IMR-90 (cell line): ENCODE results near the gene BRME1. TPM values are rescaled to one million over a fixed set of nuclear protein-coding genes. Genes with fewer than 3 reads are reported as not detected.

Source experiments
- ATAC-seq: fragments of 200-7000 bp; cut with Tn5 transposase; 2 replicates; pipeline ENCODE4 v1.9.1; 2020; ENCODE audit warnings: low read depth, mild to moderate bottlenecking, moderate library complexity
- BruUV-seq: library from RNA; stranded (reverse); fragments of 400-500 nt; replicated peaks from 2 replicates; lab custom pipeline; 2021; lab: Mats Ljungman, UMichigan
- CTCF ChIA-PET: fragments of 300-600 bp; formaldehyde crosslinking; extraction: SDS; loops from one replicate; lab custom pipeline; 2021; ENCODE audit warnings: antibody characterized with exemption; lab: Yijun Ruan, JAX
- POLR2A ChIA-PET: fragments of 300-600 bp; sonication (Branson Sonifier 250); formaldehyde crosslinking; loops from one replicate; lab custom pipeline; 2022; ENCODE audit warnings: antibody characterized with exemption; ENCODE audit not compliant: unreplicated experiment; lab: Charles Lee
- DNase-seq: peaks from one replicate; pipeline ENCODE4 v3.0.0; 2013
- H2AFZ ChIP-seq: replicated peaks from 2 replicates; pipeline ENCODE3; 2013; ENCODE audit warnings: low read length, mild to moderate bottlenecking; ENCODE audit not compliant: poor library complexity
- H2AK5ac ChIP-seq: 2 replicates; pipeline ENCODE4 v1.6.1; 2013; ENCODE audit warnings: low read depth, low read length, inconsistent platforms
- H2AK9ac ChIP-seq: replicated peaks from 2 replicates; pipeline ENCODE3; 2013; ENCODE audit warnings: mild to moderate bottlenecking, low read depth, low read length, moderate library complexity; ENCODE audit not compliant: poor library complexity
- H2BK120ac ChIP-seq: 2 replicates; pipeline ENCODE4 v1.6.1; 2013; ENCODE audit warnings: low read depth, low read length, inconsistent platforms
- H2BK15ac ChIP-seq: 3 replicates; pipeline ENCODE4 v1.6.1; 2013; ENCODE audit warnings: low read depth, low read length, inconsistent platforms
- H2BK20ac ChIP-seq: 2 replicates; pipeline ENCODE4 v1.6.1; 2013; ENCODE audit warnings: low read depth, mild to moderate bottlenecking, inconsistent platforms, low read length, moderate library complexity
- H2BK5ac ChIP-seq: 2 replicates; pipeline ENCODE4 v1.6.1; 2013; ENCODE audit warnings: mild to moderate bottlenecking, low read depth, low read length, inconsistent platforms; ENCODE audit not compliant: poor library complexity, severe bottlenecking
- H3K14ac ChIP-seq: replicated peaks from 2 replicates; pipeline ENCODE4 v1.6.1; 2013; ENCODE audit warnings: low read depth, low read length, inconsistent platforms
- H3K18ac ChIP-seq: 2 replicates; pipeline ENCODE4 v1.6.1; 2013; ENCODE audit warnings: low read depth, low read length, control low read depth
- H3K23ac ChIP-seq: 2 replicates; pipeline ENCODE4 v1.6.1; 2013; ENCODE audit warnings: low read depth, low read length, inconsistent platforms
- H3K27ac ChIP-seq: 2 replicates; pipeline ENCODE4 v1.5.1; 2013; ENCODE audit warnings: mild to moderate bottlenecking, control low read depth, low read length; ENCODE audit not compliant: insufficient read depth
- H3K27me3 ChIP-seq: 2 replicates; pipeline ENCODE4 v1.6.1; 2013; ENCODE audit warnings: low read length; ENCODE audit not compliant: control insufficient read depth, insufficient read depth
- H3K36me3 ChIP-seq: 2 replicates; pipeline ENCODE4 v1.6.1; 2013; ENCODE audit warnings: low read length, mixed read lengths; ENCODE audit not compliant: control insufficient read depth, insufficient read depth
- H3K4ac ChIP-seq: 2 replicates; pipeline ENCODE4 v1.6.1; 2013; ENCODE audit warnings: low read depth, low read length, inconsistent platforms
- H3K4me1 ChIP-seq: 2 replicates; pipeline ENCODE4 v1.6.1; 2013; ENCODE audit warnings: low read length, mixed read lengths; ENCODE audit not compliant: control insufficient read depth, insufficient read depth
- H3K4me2 ChIP-seq: 2 replicates; pipeline ENCODE4 v1.6.1; 2013; ENCODE audit warnings: low read depth, mild to moderate bottlenecking, control low read depth, low read length, moderate library complexity
- H3K4me3 ChIP-seq: 2 replicates; pipeline ENCODE4 v1.5.1; 2013; ENCODE audit warnings: low read depth, mild to moderate bottlenecking, control low read depth, low read length, moderate library complexity; ENCODE audit not compliant: insufficient read depth
- H3K56ac ChIP-seq: 2 replicates; pipeline ENCODE4 v1.6.1; 2013; ENCODE audit warnings: low read length, inconsistent platforms; ENCODE audit not compliant: insufficient read depth; ENCODE audit errors: extremely low read depth
- H3K79me1 ChIP-seq, 2 experiments: 2 replicates each; pipeline ENCODE4 v1.6.1; 2013; ENCODE audit warnings: low read length in 2 of 2, inconsistent platforms in 1 of 2, low read depth in 1 of 2
- H3K9ac ChIP-seq: 2 replicates; pipeline ENCODE4 v1.6.1; 2013; ENCODE audit warnings: low read depth, low read length, control low read depth
- H3K9me1 ChIP-seq: 2 replicates; pipeline ENCODE4 v1.6.1; 2013; ENCODE audit warnings: low read length, inconsistent platforms; ENCODE audit not compliant: insufficient read depth
- H3K9me3 ChIP-seq: 2 replicates; pipeline ENCODE4 v1.6.1; 2013; ENCODE audit warnings: low read length; ENCODE audit not compliant: control insufficient read depth, insufficient read depth
- H4K20me1 ChIP-seq: 2 replicates; pipeline ENCODE4 v1.6.1; 2013; ENCODE audit warnings: low read length, inconsistent platforms; ENCODE audit not compliant: insufficient read depth
- H4K5ac ChIP-seq: 2 replicates; pipeline ENCODE4 v1.6.1; 2013; ENCODE audit warnings: mild to moderate bottlenecking, low read depth, low read length, control low read depth
- H4K8ac ChIP-seq, 2 experiments: 2 replicates each; pipeline ENCODE4 v1.6.1; 2013; ENCODE audit warnings: low read depth in 2 of 2, low read length in 2 of 2, control low read depth in 1 of 2, inconsistent platforms in 1 of 2
- H4K91ac ChIP-seq: 2 replicates; pipeline ENCODE4 v1.6.1; 2013; ENCODE audit warnings: low read depth, low read length, inconsistent platforms; ENCODE audit not compliant: insufficient read depth
- BHLHE40 ChIP-seq: fragments of 150-350 bp; IDR thresholded peaks from 2 replicates; pipeline ENCODE4 v1.6.1; 2016; ENCODE audit warnings: mild to moderate bottlenecking, low read depth, low read length
- CEBPB ChIP-seq: IDR thresholded peaks from 2 replicates; pipeline ENCODE4 v1.6.1; 2012; ENCODE audit warnings: low read depth, low read length, improper control_type of control experiment
- CHD1 ChIP-seq: IDR thresholded peaks from 2 replicates; pipeline ENCODE4 v1.6.1; 2012; ENCODE audit warnings: low read depth, low read length, improper control_type of control experiment
- FOS ChIP-seq: fragments of 150-350 bp; IDR thresholded peaks from 2 replicates; pipeline ENCODE4 v1.6.1; 2016; ENCODE audit warnings: low read depth, low read length
- MAFK ChIP-seq: IDR thresholded peaks from 2 replicates; pipeline ENCODE4 v1.6.1; 2012; ENCODE audit warnings: low read depth, low read length, improper control_type of control experiment
- MAZ ChIP-seq: IDR thresholded peaks from 2 replicates; pipeline ENCODE4 v1.6.1; 2012; ENCODE audit warnings: low read depth, mild to moderate bottlenecking, low read length, improper control_type of control experiment, moderate library complexity, borderline replicate concordance
- MXI1 ChIP-seq: IDR thresholded peaks from 2 replicates; pipeline ENCODE4 v1.6.1; 2012; ENCODE audit warnings: low read depth, mild to moderate bottlenecking, low read length, moderate library complexity, borderline replicate concordance
- NFE2L2 ChIP-seq: fragments of 150-350 bp; IDR thresholded peaks from 2 replicates; pipeline ENCODE4 v1.6.1; 2016; ENCODE audit warnings: low read depth, mild to moderate bottlenecking, low read length
- POLR2A ChIP-seq: IDR thresholded peaks from 2 replicates; pipeline ENCODE4 v1.6.1; 2012; ENCODE audit warnings: mild to moderate bottlenecking, low read depth, low read length
- RAD21 ChIP-seq: IDR thresholded peaks from 2 replicates; pipeline ENCODE4 v1.6.1; 2012; ENCODE audit warnings: low read length, improper control_type of control experiment
- RFX5 ChIP-seq: IDR thresholded peaks from 2 replicates; pipeline ENCODE4 v1.8.0; 2012; ENCODE audit warnings: low read depth, mild to moderate bottlenecking, low read length, moderate library complexity
- SMC3 ChIP-seq: fragments of 150-350 bp; IDR thresholded peaks from 2 replicates; pipeline ENCODE4 v1.6.1; 2016; ENCODE audit warnings: low read depth, mild to moderate bottlenecking, antibody characterized with exemption, low read length, moderate library complexity
- WGBS, 2 experiments: methylation state at CpG; one replicate each; pipeline versions ENCODE4 v1.1.5 to v1.1.7; 2013; ENCODE audit warnings: missing lambda C conversion rate in 2 of 2; ENCODE audit not compliant: insufficient read length in 1 of 2; ENCODE audit errors: extremely low coverage in 2 of 2; 5-methylcytosine and 5-hydroxymethylcytosine counted together
- dilution Hi-C: fragments of 300-500 bp; cut with HindIII; formaldehyde crosslinking; loops from one replicate; pipeline ENCODE4 v1.14.3; 2018; ENCODE audit warnings: low sequenced_read_pairs; ENCODE audit not compliant: unreplicated experiment
- in situ Hi-C: fragments of 300-500 bp; cut with MboI; formaldehyde crosslinking; loops from 3 replicates; pipeline ENCODE4 v1.14.3; 2019; ENCODE audit warnings: low sequenced_read_pairs, inconsistent platforms, mixed read lengths
- intact Hi-C: fragments of 100-400 bp; cut with micrococcal nuclease; formaldehyde crosslinking; loops from 2 replicates; pipeline ENCODE4 v1.10.0; 2022
- polyA plus RNA-seq, 3 experiments: library from polyadenylated mRNA; depleted of rRNA; stranded (reverse); fragments of >200 nt; gene quantifications; 2 replicates each; pipeline ENCODE4 v1.2.3, GENCODE V29; 2012; ENCODE audit warnings: low replicate concordance in 1 of 3
- total RNA-seq: library from RNA; depleted of rRNA; stranded (reverse); fragments of >200 nt; gene quantifications from 2 replicates; pipeline ENCODE4 v1.2.3, GENCODE V29; 2012
- TF ChIP-seq, protein P1 (sequence below): fragments of 150-350 bp; IDR thresholded peaks from 2 replicates; pipeline ENCODE4 v1.6.1; 2017; ENCODE audit warnings: mild to moderate bottlenecking, antibody characterized with exemption, low read length, low read depth
- TF ChIP-seq, protein P2 (sequence below): fragments of 150-350 bp; IDR thresholded peaks from 2 replicates; pipeline ENCODE4 v1.6.1; 2016; ENCODE audit warnings: low read depth, mild to moderate bottlenecking, low read length, moderate library complexity, borderline replicate concordance
- TF ChIP-seq, protein P3 (sequence below): conservative IDR thresholded peaks from 2 replicates; pipeline ENCODE4 v1.5.1; 2012; ENCODE audit warnings: mild to moderate bottlenecking, low read depth, low read length, improper control_type of control experiment

Gene BRME1
- total and polyA plus RNA-seq, 2 of the 4 experiments (the other 2 are of a cell fraction): 0.18 to 0.38 TPM

- no peaks in the 10 kb centered on the region for H4K20me1 ChIP-seq
- H3K4ac ChIP-seq: peak overlapping the region; percentile 80; the same call in 1 of the 2 replicates
- H2BK5ac ChIP-seq: no peak overlapping the region
- DNase-seq (peak; percentile 27), ATAC-seq (no peak)
- no peak overlapping the region for H3K27ac ChIP-seq
- H2AK9ac ChIP-seq: peak overlapping the region; percentile 52
- BruUV-seq: no TSS peak
- intact Hi-C loops (loop anchor here (2.0 to 10.0 kb wide), 4 partner anchors 72 to 604 kb away; partner anchors contain the start of genes ASF1B and DCAF15), dilution Hi-C loops (no loop called here), in situ Hi-C loops (loop anchor here (5.0 to 25.0 kb wide), 3 partner anchors 191 to 594 kb away; partner anchors contain the start of genes MISP3 and PTGER1)
- 13% methylated on average over 4 of the region's 12 CpGs; no CpG with 5 or more reads in 1 of the 2 experiments for WGBS, 2 experiments
- H3K27me3 ChIP-seq: peaks cover 2% of the 10 kb centered on the region; the same call in 1 of the 2 replicates
- H2AFZ ChIP-seq: peak overlapping the region; percentile 84
- H4K8ac ChIP-seq: peak overlapping the region; percentile 61 to 93; a peak in 3 of 4 replicates
- peak overlapping the region; percentile 38 for H3K18ac ChIP-seq
- 0 out of 3 replicates have a peak overlapping the region, but pooled peaks have one; percentile 61 for H2BK15ac ChIP-seq
- H4K91ac ChIP-seq: peak overlapping the region; percentile 76; the same call in 1 of the 2 replicates
- no peak overlapping the region for H3K23ac ChIP-seq
- H2BK120ac ChIP-seq: 0 out of 2 replicates have a peak overlapping the region, but pooled peaks have one; percentile 9
- H3K36me3 ChIP-seq: no peaks in the 10 kb centered on the region
- no peak overlapping the region for H3K4me2 ChIP-seq
- H3K79me1 ChIP-seq: no peaks in the 10 kb centered on the region
- no peaks in the 10 kb centered on the region for H3K9me3 ChIP-seq
- ChIA-PET CTCF (interaction anchor here (1.2 kb wide), 1 partner anchor 57 kb away, joined by 3 read pairs; the partner anchor contains the start of gene PODNL1), POLR2A (no interaction called here)
- H3K9ac ChIP-seq: no peak overlapping the region
- 0 out of 2 replicates have a peak overlapping the region, but pooled peaks have one; percentile 33 for H3K14ac ChIP-seq
- H3K56ac ChIP-seq: no peak overlapping the region
- H2BK20ac ChIP-seq: 0 out of 2 replicates have a peak overlapping the region, but pooled peaks have one; percentile 14
- peak overlapping the region; percentile 88; the same call in 1 of the 2 replicates for H2AK5ac ChIP-seq
- H4K5ac ChIP-seq: peak overlapping the region; percentile 90
- H3K4me1 ChIP-seq: peaks cover 19% of the 10 kb centered on the region
- H3K4me3 ChIP-seq: no peak overlapping the region
- peaks cover 9% of the 10 kb centered on the region; the same call in 1 of the 2 replicates for H3K9me1 ChIP-seq
- TF ChIP-seq BHLHE40: no peak
- TF ChIP-seq NFE2L2: no peak
- TF ChIP-seq MAFK: no peak
- no peak for TF ChIP-seq CEBPB
- TF ChIP-seq POLR2A: no peak
- no peak for TF ChIP-seq RAD21
- no peak for TF ChIP-seq CHD1
- TF ChIP-seq, protein P1, sequence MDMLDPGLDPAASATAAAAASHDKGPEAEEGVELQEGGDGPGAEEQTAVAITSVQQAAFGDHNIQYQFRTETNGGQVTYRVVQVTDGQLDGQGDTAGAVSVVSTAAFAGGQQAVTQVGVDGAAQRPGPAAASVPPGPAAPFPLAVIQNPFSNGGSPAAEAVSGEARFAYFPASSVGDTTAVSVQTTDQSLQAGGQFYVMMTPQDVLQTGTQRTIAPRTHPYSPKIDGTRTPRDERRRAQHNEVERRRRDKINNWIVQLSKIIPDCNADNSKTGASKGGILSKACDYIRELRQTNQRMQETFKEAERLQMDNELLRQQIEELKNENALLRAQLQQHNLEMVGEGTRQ: no peak
- TF ChIP-seq, protein P2, sequence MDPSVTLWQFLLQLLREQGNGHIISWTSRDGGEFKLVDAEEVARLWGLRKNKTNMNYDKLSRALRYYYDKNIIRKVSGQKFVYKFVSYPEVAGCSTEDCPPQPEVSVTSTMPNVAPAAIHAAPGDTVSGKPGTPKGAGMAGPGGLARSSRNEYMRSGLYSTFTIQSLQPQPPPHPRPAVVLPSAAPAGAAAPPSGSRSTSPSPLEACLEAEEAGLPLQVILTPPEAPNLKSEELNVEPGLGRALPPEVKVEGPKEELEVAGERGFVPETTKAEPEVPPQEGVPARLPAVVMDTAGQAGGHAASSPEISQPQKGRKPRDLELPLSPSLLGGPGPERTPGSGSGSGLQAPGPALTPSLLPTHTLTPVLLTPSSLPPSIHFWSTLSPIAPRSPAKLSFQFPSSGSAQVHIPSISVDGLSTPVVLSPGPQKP: no peak
- TF ChIP-seq, protein P3, sequence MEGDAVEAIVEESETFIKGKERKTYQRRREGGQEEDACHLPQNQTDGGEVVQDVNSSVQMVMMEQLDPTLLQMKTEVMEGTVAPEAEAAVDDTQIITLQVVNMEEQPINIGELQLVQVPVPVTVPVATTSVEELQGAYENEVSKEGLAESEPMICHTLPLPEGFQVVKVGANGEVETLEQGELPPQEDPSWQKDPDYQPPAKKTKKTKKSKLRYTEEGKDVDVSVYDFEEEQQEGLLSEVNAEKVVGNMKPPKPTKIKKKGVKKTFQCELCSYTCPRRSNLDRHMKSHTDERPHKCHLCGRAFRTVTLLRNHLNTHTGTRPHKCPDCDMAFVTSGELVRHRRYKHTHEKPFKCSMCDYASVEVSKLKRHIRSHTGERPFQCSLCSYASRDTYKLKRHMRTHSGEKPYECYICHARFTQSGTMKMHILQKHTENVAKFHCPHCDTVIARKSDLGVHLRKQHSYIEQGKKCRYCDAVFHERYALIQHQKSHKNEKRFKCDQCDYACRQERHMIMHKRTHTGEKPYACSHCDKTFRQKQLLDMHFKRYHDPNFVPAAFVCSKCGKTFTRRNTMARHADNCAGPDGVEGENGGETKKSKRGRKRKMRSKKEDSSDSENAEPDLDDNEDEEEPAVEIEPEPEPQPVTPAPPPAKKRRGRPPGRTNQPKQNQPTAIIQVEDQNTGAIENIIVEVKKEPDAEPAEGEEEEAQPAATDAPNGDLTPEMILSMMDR: no peak
- no peak for TF ChIP-seq RFX5
- TF ChIP-seq SMC3: no peak
- no peak for TF ChIP-seq FOS
- TF ChIP-seq MAZ: no peak
- no peak for TF ChIP-seq MXI1
These were observed 24.6 kb downstream of the BRME1 start for GRCh38 chr19:13881251-13881691.
